Activated CD8-positive, alpha-beta memory T cell treated with anti-CD3 and anti-CD28 coated beads, Interleukin-2, amount 50 U/mL, for 4 hours (primary cell): ENCODE data around the gene NUAK2.
"Not testable (repeated sequence)": the region's sequence is repeated elsewhere in the genome, so short reads cannot be mapped to it uniquely, and the experiment has no call there.

Experiments used
- DNase-seq: peaks from one replicate; pipeline ENCODE4 v3.0.0-alpha.2; 2020

Gene NUAK2

GRCh38 chr1:205294175-205294917 is 27.2 kb downstream of the NUAK2 start:
- DNase-seq, result no peak

DNA sequence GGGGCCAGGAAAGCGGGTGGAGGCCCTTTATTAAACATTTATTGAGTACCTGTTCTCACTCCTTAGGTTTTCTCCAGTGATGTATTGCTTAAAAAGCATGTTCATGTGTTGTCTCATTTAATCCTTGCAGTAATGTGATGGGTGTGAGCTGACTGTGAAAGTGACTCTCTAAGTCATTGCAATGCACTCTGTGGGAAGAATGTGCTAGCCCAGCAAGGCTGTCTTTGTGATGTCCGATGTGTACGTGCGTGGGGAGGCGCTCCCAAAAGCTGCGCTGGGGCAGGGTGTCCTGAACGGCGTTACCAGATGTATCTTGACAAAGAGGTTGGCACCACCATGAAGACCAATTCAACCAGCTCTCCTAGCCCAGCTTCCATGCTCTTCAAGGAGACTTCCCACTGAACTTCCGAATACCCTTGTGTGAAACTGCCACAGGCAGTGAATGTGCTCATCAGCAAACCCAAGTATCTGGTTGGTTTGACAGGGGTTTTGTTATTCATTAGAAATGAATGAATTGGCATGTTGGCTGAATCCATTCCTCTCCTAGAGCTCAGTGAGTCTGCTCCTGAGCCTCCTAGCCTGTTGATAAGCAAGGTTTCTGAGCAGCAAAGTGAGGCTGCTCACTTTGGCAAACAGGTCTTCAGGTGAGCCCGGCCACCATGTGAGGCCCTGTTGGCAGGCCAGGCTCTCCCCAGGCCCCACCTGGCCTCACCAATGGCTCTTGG is 28.0 kb downstream of the NUAK2 start:
- DNase-seq, result no peak

GRCh38 chr1:205291596-205291995 is 29.9 kb downstream of the NUAK2 start:
- DNase-seq, result no peak

DNA sequence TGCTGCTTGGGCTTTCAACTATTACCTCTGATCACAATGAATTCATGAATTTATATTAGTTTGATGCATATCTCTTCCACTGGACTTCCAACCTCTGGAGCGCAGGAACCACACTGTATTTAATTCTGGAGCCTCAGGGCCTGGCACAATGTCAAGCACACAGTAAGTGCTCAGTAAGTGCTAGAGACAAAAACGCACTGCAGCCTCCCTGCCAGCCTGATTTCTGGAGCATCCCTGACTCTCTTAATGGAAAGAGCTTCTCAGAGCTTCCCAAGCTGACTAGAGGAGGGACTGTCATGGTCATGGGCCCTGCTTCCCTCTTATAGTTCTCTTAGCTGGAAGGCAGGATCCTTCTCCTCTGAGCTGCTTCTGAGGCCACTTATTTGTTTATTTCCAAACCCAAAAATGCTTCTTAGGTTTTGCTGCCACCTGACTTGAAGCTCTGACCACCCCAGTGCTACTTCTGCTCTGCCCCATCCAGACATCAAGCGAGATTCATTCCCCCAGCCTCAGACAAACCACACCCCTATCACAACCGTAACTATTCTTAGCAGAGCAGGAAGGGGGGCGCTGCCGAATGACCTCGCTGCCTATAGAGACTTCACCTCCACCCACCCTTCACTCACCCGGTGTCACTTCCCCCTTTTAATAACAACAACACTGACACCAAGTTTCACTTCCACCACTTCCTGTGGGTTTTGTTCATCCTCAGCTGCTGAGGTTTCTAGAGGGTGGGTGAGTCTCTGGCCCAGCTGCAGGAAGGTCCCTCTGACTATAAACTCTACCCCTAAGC is 33.6 kb downstream of the NUAK2 start:
- DNase-seq, result peak; percentile 76

DNA sequence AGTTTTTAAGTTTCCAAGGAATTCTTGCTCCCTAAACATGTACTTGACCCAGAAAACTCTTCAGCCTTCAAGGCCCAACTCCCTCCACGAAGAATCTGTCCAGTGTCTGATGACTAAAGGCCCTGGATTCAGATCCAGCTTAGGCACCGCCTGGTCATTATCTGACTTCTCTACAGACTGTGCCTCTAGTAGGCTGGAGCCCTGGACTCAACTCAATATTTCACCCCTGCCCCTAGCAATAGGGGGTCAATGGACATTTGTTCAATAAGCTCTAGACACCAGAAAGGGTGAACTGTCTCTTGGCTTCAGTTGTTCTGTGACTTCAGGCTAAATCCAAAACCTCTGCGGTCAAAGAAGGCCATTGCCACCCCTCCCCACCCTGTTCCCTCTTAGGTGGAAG is 34.5 kb downstream of the NUAK2 start:
- no peak for DNase-seq

DNA sequence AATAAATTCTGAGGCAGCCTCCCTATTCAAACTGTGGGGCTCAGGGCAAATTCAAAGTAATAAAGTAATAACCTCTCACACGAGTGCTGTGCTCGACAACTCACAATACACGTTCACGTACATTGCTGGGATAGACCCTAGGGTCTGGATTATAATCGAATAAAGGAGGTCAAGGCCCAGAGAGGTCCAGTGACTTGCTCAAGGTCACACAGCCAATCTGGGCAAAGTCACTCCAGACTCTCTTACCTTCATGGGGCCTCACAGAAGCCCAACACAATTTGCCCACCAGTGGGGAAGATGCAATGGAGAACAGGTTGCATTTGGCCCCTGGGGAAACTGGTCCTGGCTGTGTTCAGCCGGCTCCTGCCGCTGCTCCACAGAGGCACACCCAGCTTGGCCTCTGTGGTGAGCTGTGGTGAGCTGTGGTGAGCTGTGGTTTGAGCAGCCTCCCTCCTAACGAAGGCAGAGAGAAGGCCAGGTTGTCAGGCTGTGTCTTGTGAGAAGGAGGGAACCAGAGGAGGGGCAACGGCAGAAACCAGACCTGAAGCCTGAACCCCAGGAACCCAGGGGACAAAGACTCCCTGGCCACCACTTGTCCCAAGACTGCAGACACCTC is 35.1 kb downstream of the NUAK2 start:
- peak; percentile 47 for DNase-seq

GRCh38 chr1:205285381-205286101 is 36.0 kb downstream of the NUAK2 start:
- peak; percentile 54 for DNase-seq

- DNase-seq, result peak; percentile 85
These were observed 37.0 kb downstream of the NUAK2 start for GRCh38 chr1:205284420-205285144.

- no peak for DNase-seq
These were observed 38.0 kb downstream of the NUAK2 start for GRCh38 chr1:205283270-205284147.

DNA sequence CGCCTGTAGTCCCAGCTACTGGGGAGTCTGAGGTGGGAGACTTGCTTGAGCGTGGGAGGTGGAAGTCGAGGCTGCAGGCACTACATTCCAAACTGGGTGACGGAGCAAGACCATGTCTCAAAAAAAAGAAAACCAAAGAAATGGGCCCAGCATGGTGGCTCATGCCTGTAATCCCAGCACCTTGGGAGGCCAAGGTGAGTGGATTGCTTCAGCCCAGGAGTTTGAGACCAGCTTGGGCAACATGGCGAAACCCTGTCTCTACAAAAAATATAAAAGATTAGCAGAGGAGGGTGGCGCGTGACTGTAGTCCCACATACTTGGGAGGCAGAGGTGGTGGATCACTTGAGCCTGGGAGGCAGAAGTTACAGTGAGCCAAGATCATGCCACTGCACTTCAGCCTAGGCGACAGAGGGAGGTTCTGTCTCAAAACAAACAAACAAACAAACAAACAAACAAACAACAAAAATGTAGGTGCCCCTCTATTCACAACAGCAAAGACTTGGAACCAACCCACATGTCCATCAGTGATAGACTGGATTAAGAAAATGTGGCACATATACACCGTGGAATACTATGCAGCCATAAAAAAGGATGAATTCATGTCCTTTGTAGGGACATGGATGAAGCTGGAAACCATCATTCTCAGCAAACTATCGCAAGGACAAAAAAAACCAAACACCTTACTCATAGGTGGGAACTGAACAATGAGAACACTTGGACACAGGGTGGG is 40.7 kb downstream of the NUAK2 start:
- not testable (repeated sequence) for DNase-seq

DNA sequence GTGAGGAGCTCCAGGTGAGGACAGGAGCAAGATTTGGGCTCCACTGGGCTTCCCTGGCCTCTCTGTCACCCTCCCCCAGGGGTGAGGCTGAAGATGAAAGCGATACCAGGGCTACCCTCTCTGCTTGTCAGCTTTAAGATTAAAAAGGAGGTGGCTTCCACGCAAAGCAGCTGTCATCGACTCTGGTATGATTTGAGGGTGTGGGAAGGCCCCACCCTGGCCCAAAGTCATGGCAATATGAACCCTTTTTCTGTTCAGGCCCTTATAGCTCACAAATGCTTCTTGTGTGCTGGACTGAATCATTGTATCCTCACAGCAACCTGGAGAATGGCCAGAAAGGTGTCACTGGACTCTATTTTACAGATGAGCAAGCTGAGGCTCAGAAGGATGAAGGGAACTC is 41.6 kb downstream of the NUAK2 start:
- DNase-seq, result no peak

DNA sequence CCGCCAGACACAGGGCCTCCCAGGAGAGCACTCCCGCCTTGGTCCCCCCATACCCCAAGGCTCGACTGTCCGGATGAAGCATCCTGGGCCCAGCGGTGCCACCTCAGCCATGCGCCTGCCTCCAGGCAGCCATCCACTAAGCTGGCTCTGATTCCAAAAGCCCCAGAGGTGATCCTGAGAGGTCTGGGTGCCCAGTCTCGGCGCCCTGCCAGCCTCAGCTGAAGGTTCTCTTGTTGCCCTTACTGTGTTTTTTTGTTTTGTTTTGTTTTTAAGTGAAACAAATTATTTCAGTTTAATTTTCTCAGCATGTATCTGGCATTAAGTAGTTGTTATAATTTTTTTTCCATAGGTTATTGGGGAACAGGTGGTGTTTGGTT is 44.9 kb downstream of the NUAK2 start:
- DNase-seq, result no peak

- DNase-seq, result no peak
These were observed 45.4 kb downstream of the NUAK2 start for GRCh38 chr1:205275916-205276688.

DNA sequence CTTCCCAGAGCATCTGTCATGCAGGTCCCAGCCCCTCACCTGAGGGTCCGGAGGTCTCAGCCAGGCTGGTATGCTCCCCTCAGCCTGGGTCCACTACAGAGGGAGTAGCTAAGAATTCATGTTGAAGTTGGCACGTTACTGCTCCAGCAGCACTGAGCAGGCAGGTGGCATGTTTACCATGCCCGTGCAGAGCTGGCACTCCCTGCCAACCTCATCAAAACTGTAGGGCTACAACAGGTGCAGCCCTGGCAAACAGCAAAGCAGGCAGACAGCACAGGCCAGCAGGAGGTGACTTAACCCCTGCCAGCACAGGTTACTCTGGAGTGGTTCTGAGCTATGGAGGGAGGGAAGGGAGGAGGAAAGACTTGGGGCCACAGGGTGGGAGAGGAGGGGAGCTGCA is 46.4 kb downstream of the NUAK2 start:
- no peak for DNase-seq

DNA sequence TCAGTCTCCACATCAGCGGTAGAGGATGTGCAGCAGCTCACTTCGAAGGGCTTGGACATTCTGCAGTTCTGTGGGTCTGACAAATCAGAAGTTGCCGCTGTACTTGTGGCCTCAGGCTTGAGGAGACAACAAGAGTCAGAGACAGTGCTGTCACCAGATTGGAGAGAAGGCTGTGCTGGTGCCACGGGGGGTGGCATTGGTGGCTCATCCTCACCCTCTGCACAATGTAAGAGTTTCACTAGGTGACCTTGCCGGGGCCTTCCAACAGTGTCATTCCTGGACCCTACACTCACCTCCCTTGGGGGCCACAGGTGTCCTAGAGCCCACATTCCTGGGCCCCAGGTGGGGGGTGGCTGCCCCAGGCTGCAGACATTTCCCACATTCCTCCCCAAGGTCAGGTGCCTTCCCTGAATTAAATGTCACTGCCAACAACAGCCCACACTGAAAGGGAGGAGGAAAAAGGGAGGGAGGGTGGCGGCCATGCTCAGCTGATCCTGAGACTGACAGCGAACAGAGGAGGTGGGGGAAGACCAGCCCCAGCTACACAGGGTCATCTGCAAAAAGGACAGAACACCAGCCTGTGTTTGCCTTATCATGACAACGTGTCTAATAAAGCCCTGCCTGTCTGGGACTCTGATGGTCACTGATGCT is 47.4 kb downstream of the NUAK2 start:
- no peak for DNase-seq

DNA sequence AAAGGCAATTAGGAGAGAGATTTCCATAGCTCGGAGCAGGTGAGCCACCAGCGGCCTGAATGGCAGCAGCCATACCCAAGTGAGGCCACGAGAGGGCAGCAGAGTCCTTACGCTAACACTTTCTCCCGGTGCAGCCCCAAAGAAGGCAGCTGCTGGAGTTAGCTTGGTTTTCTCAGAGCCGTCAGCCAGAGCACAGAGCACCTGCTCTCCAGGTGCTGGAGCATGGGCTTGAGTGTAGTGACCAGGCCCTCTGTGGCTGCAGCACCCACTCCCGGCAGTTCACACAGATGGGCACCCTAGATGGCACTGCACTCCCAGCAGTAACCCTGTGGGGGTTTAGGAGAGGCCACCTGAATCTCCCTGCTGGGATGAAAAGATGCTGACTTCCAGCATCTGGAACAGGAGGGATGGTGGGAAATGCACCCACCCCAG is 48.0 kb downstream of the NUAK2 start:
- peak; percentile 87 for DNase-seq

DNA sequence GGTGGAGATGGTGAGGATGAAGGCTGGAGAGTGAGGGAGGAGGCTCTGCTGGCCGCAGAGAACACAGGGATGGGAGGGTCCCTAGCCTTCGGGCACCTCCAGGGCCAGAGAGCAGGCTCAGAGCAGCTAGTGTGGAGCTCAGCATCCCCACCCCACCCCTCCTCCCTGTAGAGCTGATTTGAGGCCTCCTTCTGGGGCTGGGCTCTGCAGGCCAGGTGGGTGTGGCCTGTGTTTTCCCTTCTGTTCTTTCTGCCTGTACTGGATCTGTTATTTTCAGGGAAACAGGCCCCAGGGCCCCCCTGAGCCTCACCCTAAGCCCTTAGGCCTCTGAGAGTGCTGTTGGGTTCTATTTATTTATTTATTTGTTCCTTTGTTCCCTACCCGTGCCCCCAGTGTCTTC is 49.0 kb downstream of the NUAK2 start:
- DNase-seq, result no peak

- DNase-seq, result no peak
These were observed 49.8 kb downstream of the NUAK2 start for GRCh38 chr1:205271745-205272144.

DNA sequence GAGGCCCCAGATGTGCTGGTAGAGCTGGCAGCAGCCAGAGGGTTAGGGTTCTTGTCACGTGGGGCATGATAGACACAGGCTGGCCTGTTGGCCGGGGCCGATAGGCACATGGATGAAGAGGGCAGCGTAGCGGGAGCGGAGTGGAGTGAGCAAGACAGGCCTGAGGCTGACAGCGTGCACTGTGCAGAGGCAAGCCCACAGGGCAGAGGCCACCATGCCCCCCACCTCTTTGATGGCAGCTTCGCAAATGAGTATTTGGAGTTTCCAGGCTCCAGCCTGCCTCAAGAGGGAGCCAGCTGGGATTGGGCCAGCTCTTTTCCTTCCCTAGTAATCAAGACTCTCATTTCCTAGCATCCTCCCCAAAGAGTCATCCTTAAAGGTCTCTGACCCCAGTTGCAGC is 50.3 kb downstream of the NUAK2 start:
- DNase-seq, result no peak
